IMR-90 (cell line): Measurements from ENCODE around the gene IREB2. TPM values are rescaled to one million over a fixed set of nuclear protein-coding genes. Genes with fewer than 3 reads are reported as not detected.

Source experiments
- ATAC-seq: fragments of 200-7000 bp; cut with Tn5 transposase; 2 replicates; pipeline ENCODE4 v1.9.1; 2020; ENCODE audit warnings: low read depth, mild to moderate bottlenecking, moderate library complexity
- BruUV-seq: library from RNA; stranded (reverse); fragments of 400-500 nt; replicated peaks from 2 replicates; lab custom pipeline; 2021; lab: Mats Ljungman, UMichigan
- CTCF ChIA-PET: fragments of 300-600 bp; formaldehyde crosslinking; extraction: SDS; loops from one replicate; lab custom pipeline; 2021; ENCODE audit warnings: antibody characterized with exemption; lab: Yijun Ruan, JAX
- POLR2A ChIA-PET: fragments of 300-600 bp; sonication (Branson Sonifier 250); formaldehyde crosslinking; loops from one replicate; lab custom pipeline; 2022; ENCODE audit warnings: antibody characterized with exemption; ENCODE audit not compliant: unreplicated experiment; lab: Charles Lee
- DNase-seq: peaks from one replicate; pipeline ENCODE4 v3.0.0; 2013
- H2AFZ ChIP-seq: replicated peaks from 2 replicates; pipeline ENCODE3; 2013; ENCODE audit warnings: low read length, mild to moderate bottlenecking; ENCODE audit not compliant: poor library complexity
- H2AK5ac ChIP-seq: 2 replicates; pipeline ENCODE4 v1.6.1; 2013; ENCODE audit warnings: low read depth, low read length, inconsistent platforms
- H2AK9ac ChIP-seq: replicated peaks from 2 replicates; pipeline ENCODE3; 2013; ENCODE audit warnings: mild to moderate bottlenecking, low read depth, low read length, moderate library complexity; ENCODE audit not compliant: poor library complexity
- H2BK120ac ChIP-seq: 2 replicates; pipeline ENCODE4 v1.6.1; 2013; ENCODE audit warnings: low read depth, low read length, inconsistent platforms
- H2BK15ac ChIP-seq: 3 replicates; pipeline ENCODE4 v1.6.1; 2013; ENCODE audit warnings: low read depth, low read length, inconsistent platforms
- H2BK20ac ChIP-seq: 2 replicates; pipeline ENCODE4 v1.6.1; 2013; ENCODE audit warnings: low read depth, mild to moderate bottlenecking, inconsistent platforms, low read length, moderate library complexity
- H2BK5ac ChIP-seq: 2 replicates; pipeline ENCODE4 v1.6.1; 2013; ENCODE audit warnings: mild to moderate bottlenecking, low read depth, low read length, inconsistent platforms; ENCODE audit not compliant: poor library complexity, severe bottlenecking
- H3K14ac ChIP-seq: replicated peaks from 2 replicates; pipeline ENCODE4 v1.6.1; 2013; ENCODE audit warnings: low read depth, low read length, inconsistent platforms
- H3K18ac ChIP-seq: 2 replicates; pipeline ENCODE4 v1.6.1; 2013; ENCODE audit warnings: low read depth, low read length, control low read depth
- H3K23ac ChIP-seq: 2 replicates; pipeline ENCODE4 v1.6.1; 2013; ENCODE audit warnings: low read depth, low read length, inconsistent platforms
- H3K27ac ChIP-seq: 2 replicates; pipeline ENCODE4 v1.5.1; 2013; ENCODE audit warnings: mild to moderate bottlenecking, control low read depth, low read length; ENCODE audit not compliant: insufficient read depth
- H3K27me3 ChIP-seq: 2 replicates; pipeline ENCODE4 v1.6.1; 2013; ENCODE audit warnings: low read length; ENCODE audit not compliant: control insufficient read depth, insufficient read depth
- H3K36me3 ChIP-seq: 2 replicates; pipeline ENCODE4 v1.6.1; 2013; ENCODE audit warnings: low read length, mixed read lengths; ENCODE audit not compliant: control insufficient read depth, insufficient read depth
- H3K4ac ChIP-seq: 2 replicates; pipeline ENCODE4 v1.6.1; 2013; ENCODE audit warnings: low read depth, low read length, inconsistent platforms
- H3K4me1 ChIP-seq: 2 replicates; pipeline ENCODE4 v1.6.1; 2013; ENCODE audit warnings: low read length, mixed read lengths; ENCODE audit not compliant: control insufficient read depth, insufficient read depth
- H3K4me2 ChIP-seq: 2 replicates; pipeline ENCODE4 v1.6.1; 2013; ENCODE audit warnings: low read depth, mild to moderate bottlenecking, control low read depth, low read length, moderate library complexity
- H3K4me3 ChIP-seq: 2 replicates; pipeline ENCODE4 v1.5.1; 2013; ENCODE audit warnings: low read depth, mild to moderate bottlenecking, control low read depth, low read length, moderate library complexity; ENCODE audit not compliant: insufficient read depth
- H3K56ac ChIP-seq: 2 replicates; pipeline ENCODE4 v1.6.1; 2013; ENCODE audit warnings: low read length, inconsistent platforms; ENCODE audit not compliant: insufficient read depth; ENCODE audit errors: extremely low read depth
- H3K79me1 ChIP-seq, 2 experiments: 2 replicates each; pipeline ENCODE4 v1.6.1; 2013; ENCODE audit warnings: low read length in 2 of 2, inconsistent platforms in 1 of 2, low read depth in 1 of 2
- H3K9ac ChIP-seq: 2 replicates; pipeline ENCODE4 v1.6.1; 2013; ENCODE audit warnings: low read depth, low read length, control low read depth
- H3K9me1 ChIP-seq: 2 replicates; pipeline ENCODE4 v1.6.1; 2013; ENCODE audit warnings: low read length, inconsistent platforms; ENCODE audit not compliant: insufficient read depth
- H3K9me3 ChIP-seq: 2 replicates; pipeline ENCODE4 v1.6.1; 2013; ENCODE audit warnings: low read length; ENCODE audit not compliant: control insufficient read depth, insufficient read depth
- H4K20me1 ChIP-seq: 2 replicates; pipeline ENCODE4 v1.6.1; 2013; ENCODE audit warnings: low read length, inconsistent platforms; ENCODE audit not compliant: insufficient read depth
- H4K5ac ChIP-seq: 2 replicates; pipeline ENCODE4 v1.6.1; 2013; ENCODE audit warnings: mild to moderate bottlenecking, low read depth, low read length, control low read depth
- H4K8ac ChIP-seq, 2 experiments: 2 replicates each; pipeline ENCODE4 v1.6.1; 2013; ENCODE audit warnings: low read depth in 2 of 2, low read length in 2 of 2, control low read depth in 1 of 2, inconsistent platforms in 1 of 2
- H4K91ac ChIP-seq: 2 replicates; pipeline ENCODE4 v1.6.1; 2013; ENCODE audit warnings: low read depth, low read length, inconsistent platforms; ENCODE audit not compliant: insufficient read depth
- BHLHE40 ChIP-seq: fragments of 150-350 bp; IDR thresholded peaks from 2 replicates; pipeline ENCODE4 v1.6.1; 2016; ENCODE audit warnings: mild to moderate bottlenecking, low read depth, low read length
- FOS ChIP-seq: fragments of 150-350 bp; IDR thresholded peaks from 2 replicates; pipeline ENCODE4 v1.6.1; 2016; ENCODE audit warnings: low read depth, low read length
- POLR2A ChIP-seq: IDR thresholded peaks from 2 replicates; pipeline ENCODE4 v1.6.1; 2012; ENCODE audit warnings: mild to moderate bottlenecking, low read depth, low read length
- RAD21 ChIP-seq: IDR thresholded peaks from 2 replicates; pipeline ENCODE4 v1.6.1; 2012; ENCODE audit warnings: low read length, improper control_type of control experiment
- RCOR1 ChIP-seq: IDR thresholded peaks from 2 replicates; pipeline ENCODE4 v1.6.1; 2012; ENCODE audit warnings: mild to moderate bottlenecking, low read length, improper control_type of control experiment; ENCODE audit not compliant: insufficient replicate concordance
- WGBS, 2 experiments: methylation state at CpG; one replicate each; pipeline versions ENCODE4 v1.1.5 to v1.1.7; 2013; ENCODE audit warnings: missing lambda C conversion rate in 2 of 2; ENCODE audit not compliant: insufficient read length in 1 of 2; ENCODE audit errors: extremely low coverage in 2 of 2; 5-methylcytosine and 5-hydroxymethylcytosine counted together
- dilution Hi-C: fragments of 300-500 bp; cut with HindIII; formaldehyde crosslinking; loops from one replicate; pipeline ENCODE4 v1.14.3; 2018; ENCODE audit warnings: low sequenced_read_pairs; ENCODE audit not compliant: unreplicated experiment
- in situ Hi-C: fragments of 300-500 bp; cut with MboI; formaldehyde crosslinking; loops from 3 replicates; pipeline ENCODE4 v1.14.3; 2019; ENCODE audit warnings: low sequenced_read_pairs, inconsistent platforms, mixed read lengths
- intact Hi-C: fragments of 100-400 bp; cut with micrococcal nuclease; formaldehyde crosslinking; loops from 2 replicates; pipeline ENCODE4 v1.10.0; 2022
- polyA plus RNA-seq, 3 experiments: library from polyadenylated mRNA; depleted of rRNA; stranded (reverse); fragments of >200 nt; gene quantifications; 2 replicates each; pipeline ENCODE4 v1.2.3, GENCODE V29; 2012; ENCODE audit warnings: low replicate concordance in 1 of 3
- total RNA-seq: library from RNA; depleted of rRNA; stranded (reverse); fragments of >200 nt; gene quantifications from 2 replicates; pipeline ENCODE4 v1.2.3, GENCODE V29; 2012

The IREB2 gene
- total and polyA plus RNA-seq, 2 of the 4 experiments (the other 2 are of a cell fraction): 12.2 to 13.5 TPM

GRCh38 chr15:78398076-78398825, 39.8 kb upstream of the IREB2 start:
- ATAC-seq: no peak
- 58% methylated on average over 5 of the region's 11 CpGs; no CpG with 5 or more reads in 1 of the 2 experiments for WGBS, 2 experiments
- Histone ChIP-seq H3K36me3 (no peaks in the 10 kb centered on the region), H3K4ac (no peak overlapping the region), H3K9ac (no peak overlapping the region), H3K4me2 (no peak overlapping the region), H3K4me1 (no peaks in the 10 kb centered on the region; the same call in 1 of the 2 replicates), H3K27me3 (peaks cover 41% of the 10 kb centered on the region), H4K8ac (no peak overlapping the region), H2BK5ac (no peak overlapping the region), H3K56ac (no peak overlapping the region), H4K5ac (no peak overlapping the region), H3K79me1 (no peaks in the 10 kb centered on the region), H3K14ac (no peak overlapping the region), H2AK9ac (no peak overlapping the region), H2BK20ac (no peak overlapping the region), H2BK15ac (no peak overlapping the region), H2BK120ac (no peak overlapping the region), H4K20me1 (no peaks in the 10 kb centered on the region), H2AFZ (no peak overlapping the region), H3K18ac (no peak overlapping the region), H4K91ac (no peak overlapping the region), H3K27ac (no peak overlapping the region), H3K4me3 (no peak overlapping the region), H3K9me1 (no peaks in the 10 kb centered on the region), H2AK5ac (no peak overlapping the region), H3K23ac (no peak overlapping the region), H3K9me3 (no peaks in the 10 kb centered on the region)
- BruUV-seq: no TSS peak
- in situ Hi-C loops: no loop called here
- dilution Hi-C loops: no loop called here
- POLR2A ChIA-PET: no interaction called here
- no peak for DNase-seq
- intact Hi-C loops: no loop called here
- CTCF ChIA-PET: interaction anchor here (1.2 kb wide), 1 partner anchor 11 kb away, joined by 3 read pairs; no protein-coding TSS in a partner anchor
- TF ChIP-seq RCOR1: no peak
- no peak for TF ChIP-seq BHLHE40
- TF ChIP-seq FOS: no peak
- TF ChIP-seq POLR2A: no peak
- TF ChIP-seq RAD21: no peak
